Measurements from ENCODE around the gene ASTN1. TPM values are rescaled to one million over a fixed set of nuclear protein-coding genes. Genes with fewer than 3 reads are reported as not detected.
A peak's percentile ranks its signal among the peaks of the same experiment; 100 is the strongest.

Gene ASTN1
- total RNA-seq, 2 experiments from 2014 or later = not detected

- Mint-ChIP-seq H3K4me3 (no peak overlapping the region), H3K9me3 (no peaks in the 10 kb centered on the region), H3K27me3 (no peaks in the 10 kb centered on the region), H3K27ac (no peak overlapping the region), H3K4me1 (no peaks in the 10 kb centered on the region), H3K36me3 (no peaks in the 10 kb centered on the region)
- no peak for ATAC-seq (ENCODE audit: low read depth)
- POLR2A ChIA-PET = no interaction called here
- DNase-seq = no peak
Observed at GRCh38 chr1:176919386-176920378, 244.8 kb downstream of the ASTN1 start.

- ATAC-seq (ENCODE audit: low read depth) (no peak), DNase-seq (no peak)
- Mint-ChIP-seq H3K4me1 (no peaks in the 10 kb centered on the region), H3K4me3 (no peak overlapping the region), H3K27me3 (no peaks in the 10 kb centered on the region), H3K9me3 (no peaks in the 10 kb centered on the region), H3K36me3 (no peaks in the 10 kb centered on the region), H3K27ac (no peak overlapping the region)
- POLR2A ChIA-PET = no interaction called here
Observed at GRCh38 chr1:176905648-176906047, 258.9 kb downstream of the ASTN1 start.

- H3K9me3 Mint-ChIP-seq = no peaks in the 10 kb centered on the region
Observed at GRCh38 chr1:176904057-176904751, 260.3 kb downstream of the ASTN1 start.

GRCh38 chr1:176903474-176903873 is 261.0 kb downstream of the ASTN1 start:
- no peak for ATAC-seq (ENCODE audit: low read depth)
- H3K36me3 Mint-ChIP-seq = no peaks in the 10 kb centered on the region

More at GRCh38 chr1:176904057-176904751, 260.3 kb downstream of the ASTN1 start:
- Mint-ChIP-seq H3K27ac (no peak overlapping the region), H3K4me3 (no peak overlapping the region), H3K4me1 (no peaks in the 10 kb centered on the region), H3K36me3 (no peaks in the 10 kb centered on the region), H3K27me3 (no peaks in the 10 kb centered on the region)
- POLR2A ChIA-PET = no interaction called here
- ATAC-seq (ENCODE audit: low read depth) (no peak), DNase-seq (no peak)

GRCh38 chr1:176899321-176899720 is 265.2 kb downstream of the ASTN1 start:
- DNase-seq (no peak), ATAC-seq (ENCODE audit: low read depth) (no peak)
- Mint-ChIP-seq H3K9me3 (no peaks in the 10 kb centered on the region), H3K36me3 (no peaks in the 10 kb centered on the region), H3K4me3 (no peak overlapping the region), H3K4me1 (peaks cover 4% of the 10 kb centered on the region), H3K27ac (no peak overlapping the region), H3K27me3 (no peaks in the 10 kb centered on the region)
- POLR2A ChIA-PET = no interaction called here

More at GRCh38 chr1:176903474-176903873, 261.0 kb downstream of the ASTN1 start:
- H3K9me3 Mint-ChIP-seq = no peaks in the 10 kb centered on the region
- no peak for DNase-seq
- H3K27ac Mint-ChIP-seq = no peak overlapping the region
- POLR2A ChIA-PET = no interaction called here
- H3K4me3 Mint-ChIP-seq = no peak overlapping the region
- H3K4me1 Mint-ChIP-seq = no peaks in the 10 kb centered on the region
- H3K27me3 Mint-ChIP-seq = no peaks in the 10 kb centered on the region

- H3K36me3 Mint-ChIP-seq = no peaks in the 10 kb centered on the region
- no peak for ATAC-seq (ENCODE audit: low read depth)
- no peak overlapping the region for H3K27ac Mint-ChIP-seq
- peak; percentile 51 for DNase-seq
- no peak overlapping the region for H3K4me3 Mint-ChIP-seq
- H3K27me3 Mint-ChIP-seq = no peaks in the 10 kb centered on the region
- no peaks in the 10 kb centered on the region for H3K9me3 Mint-ChIP-seq
- POLR2A ChIA-PET = no interaction called here
- H3K4me1 Mint-ChIP-seq = peaks cover 4% of the 10 kb centered on the region
Observed at GRCh38 chr1:176897350-176898236, 266.9 kb downstream of the ASTN1 start.

GRCh38 chr1:176896216-176896615 is 268.3 kb downstream of the ASTN1 start:
- Mint-ChIP-seq H3K27ac (no peak overlapping the region), H3K4me1 (peaks cover 4% of the 10 kb centered on the region), H3K9me3 (no peaks in the 10 kb centered on the region), H3K27me3 (no peaks in the 10 kb centered on the region), H3K36me3 (no peaks in the 10 kb centered on the region), H3K4me3 (no peak overlapping the region)
- ATAC-seq (ENCODE audit: low read depth) = no peak
- POLR2A ChIA-PET = no interaction called here
- no peak for DNase-seq

- Mint-ChIP-seq H3K27me3 (no peaks in the 10 kb centered on the region), H3K36me3 (no peaks in the 10 kb centered on the region)
- ATAC-seq (ENCODE audit: low read depth) = no peak
Observed at GRCh38 chr1:176894450-176894849, 270.1 kb downstream of the ASTN1 start.

GRCh38 chr1:176893625-176894352 is 270.7 kb downstream of the ASTN1 start:
- ATAC-seq (ENCODE audit: low read depth) = no peak
- Mint-ChIP-seq H3K27ac (no peak overlapping the region), H3K9me3 (no peaks in the 10 kb centered on the region), H3K4me1 (peaks cover 4% of the 10 kb centered on the region), H3K4me3 (no peak overlapping the region), H3K36me3 (no peaks in the 10 kb centered on the region), H3K27me3 (no peaks in the 10 kb centered on the region)
- POLR2A ChIA-PET = no interaction called here
- no peak for DNase-seq

More at GRCh38 chr1:176894450-176894849, 270.1 kb downstream of the ASTN1 start:
- no peak overlapping the region for H3K27ac Mint-ChIP-seq
- no peaks in the 10 kb centered on the region for H3K9me3 Mint-ChIP-seq
- H3K4me1 Mint-ChIP-seq = peaks cover 4% of the 10 kb centered on the region
- no peak overlapping the region for H3K4me3 Mint-ChIP-seq
- DNase-seq = no peak
- POLR2A ChIA-PET = no interaction called here

GRCh38 chr1:176888471-176889032 is 276.0 kb downstream of the ASTN1 start:
- H3K36me3 Mint-ChIP-seq = no peaks in the 10 kb centered on the region
- no peaks in the 10 kb centered on the region for H3K9me3 Mint-ChIP-seq
- POLR2A ChIA-PET = no interaction called here
- no peaks in the 10 kb centered on the region for H3K4me1 Mint-ChIP-seq
- H3K4me3 Mint-ChIP-seq = no peak overlapping the region
- DNase-seq = no peak
- no peak overlapping the region for H3K27ac Mint-ChIP-seq
- ATAC-seq (ENCODE audit: low read depth) = no peak
- H3K27me3 Mint-ChIP-seq = no peaks in the 10 kb centered on the region

- Mint-ChIP-seq H3K9me3 (no peaks in the 10 kb centered on the region), H3K27ac (no peak overlapping the region), H3K4me3 (no peak overlapping the region), H3K36me3 (no peaks in the 10 kb centered on the region), H3K27me3 (no peaks in the 10 kb centered on the region), H3K4me1 (no peaks in the 10 kb centered on the region)
- ATAC-seq (ENCODE audit: low read depth) = no peak
- no peak for DNase-seq
- POLR2A ChIA-PET = no interaction called here
Observed at GRCh38 chr1:176885751-176886150, 278.8 kb downstream of the ASTN1 start.

GRCh38 chr1:176885341-176885740 is 279.2 kb downstream of the ASTN1 start:
- Mint-ChIP-seq H3K4me1 (no peaks in the 10 kb centered on the region), H3K9me3 (no peaks in the 10 kb centered on the region), H3K27me3 (no peaks in the 10 kb centered on the region), H3K4me3 (no peak overlapping the region), H3K36me3 (no peaks in the 10 kb centered on the region), H3K27ac (no peak overlapping the region)
- DNase-seq (no peak), ATAC-seq (ENCODE audit: low read depth) (no peak)
- POLR2A ChIA-PET = no interaction called here

Measured in activated naive CD8-positive, alpha-beta T cell treated with anti-CD3 and anti-CD28 coated beads, Interleukin-2, amount 10 ng/mL, durations not matched to agents 7 days and 5 days (primary cell).